22Rv1 (cell line): ENCODE measurements around the gene MOK.

Source experiments
- ZFX ChIP-seq: fragments of 450-650 bp; IDR thresholded peaks from 2 replicates; pipeline ENCODE4 v1.6.1; 2017; ENCODE audit warnings: antibody characterized with exemption, borderline replicate concordance
- TF ChIP-seq, protein P1 (sequence below): fragments of 450-650 bp; IDR thresholded peaks from 2 replicates; pipeline ENCODE4 v1.5.1; 2017; ENCODE audit warnings: mild to moderate bottlenecking

DNA sequence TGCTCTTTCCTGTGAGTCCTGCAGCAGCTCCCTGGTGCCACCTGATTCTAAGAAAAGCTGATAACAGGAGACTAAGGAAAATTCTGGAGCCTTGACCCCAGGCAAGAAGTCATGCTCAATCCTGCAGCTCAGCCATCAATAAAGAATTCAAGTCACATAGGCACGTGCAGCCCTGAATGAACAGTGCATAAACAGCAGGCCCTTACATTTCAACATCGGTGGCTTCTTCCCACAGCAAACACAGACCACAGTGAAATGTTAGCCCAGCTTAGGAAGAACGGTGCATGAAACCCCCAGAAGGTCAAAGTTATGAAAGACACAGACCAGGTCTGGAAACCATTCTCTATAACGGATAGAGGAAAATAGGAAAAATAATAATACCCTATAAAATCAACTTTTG, 47.2 kb upstream of the MOK start:
- TF ChIP-seq, protein P1, sequence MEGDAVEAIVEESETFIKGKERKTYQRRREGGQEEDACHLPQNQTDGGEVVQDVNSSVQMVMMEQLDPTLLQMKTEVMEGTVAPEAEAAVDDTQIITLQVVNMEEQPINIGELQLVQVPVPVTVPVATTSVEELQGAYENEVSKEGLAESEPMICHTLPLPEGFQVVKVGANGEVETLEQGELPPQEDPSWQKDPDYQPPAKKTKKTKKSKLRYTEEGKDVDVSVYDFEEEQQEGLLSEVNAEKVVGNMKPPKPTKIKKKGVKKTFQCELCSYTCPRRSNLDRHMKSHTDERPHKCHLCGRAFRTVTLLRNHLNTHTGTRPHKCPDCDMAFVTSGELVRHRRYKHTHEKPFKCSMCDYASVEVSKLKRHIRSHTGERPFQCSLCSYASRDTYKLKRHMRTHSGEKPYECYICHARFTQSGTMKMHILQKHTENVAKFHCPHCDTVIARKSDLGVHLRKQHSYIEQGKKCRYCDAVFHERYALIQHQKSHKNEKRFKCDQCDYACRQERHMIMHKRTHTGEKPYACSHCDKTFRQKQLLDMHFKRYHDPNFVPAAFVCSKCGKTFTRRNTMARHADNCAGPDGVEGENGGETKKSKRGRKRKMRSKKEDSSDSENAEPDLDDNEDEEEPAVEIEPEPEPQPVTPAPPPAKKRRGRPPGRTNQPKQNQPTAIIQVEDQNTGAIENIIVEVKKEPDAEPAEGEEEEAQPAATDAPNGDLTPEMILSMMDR, result no peak
- TF ChIP-seq ZFX, result no peak
